GM21381 (cell line): ENCODE measurements around the gene DDT.
"Not testable (repeated sequence)": the region's sequence is repeated elsewhere in the genome, so short reads cannot be mapped to it uniquely, and the experiment has no call there.

Source experiments
- ATAC-seq: cut with Tn5 transposase; IDR thresholded peaks from one replicate; pipeline ENCODE4 v1.9.1; 2021; ENCODE audit warnings: mild to moderate bottlenecking, moderate library complexity; ENCODE audit not compliant: unreplicated experiment

DDT gene

GRCh38 chr22:23953485-23953884, 20.8 kb downstream of the DDT start:
- ATAC-seq, result not testable (repeated sequence)

GRCh38 chr22:23952794-23953405, 21.3 kb downstream of the DDT start:
- ATAC-seq, result not testable (repeated sequence)

GRCh38 chr22:23951383-23951782, 22.9 kb downstream of the DDT start:
- not testable (repeated sequence) for ATAC-seq

GRCh38 chr22:23949764-23950163, 24.5 kb downstream of the DDT start:
- ATAC-seq, result not testable (repeated sequence)

GRCh38 chr22:23947391-23947790, 26.9 kb downstream of the DDT start:
- ATAC-seq, result not testable (repeated sequence)

- ATAC-seq, result not testable (repeated sequence)
These were observed 34.1 kb downstream of the DDT start for GRCh38 chr22:23940166-23940565.

- ATAC-seq, result no peak
These were observed 35.3 kb downstream of the DDT start for GRCh38 chr22:23939017-23939357.

GRCh38 chr22:23938328-23939016, 35.8 kb downstream of the DDT start:
- ATAC-seq, result no peak

- no peak for ATAC-seq
These were observed 47.7 kb downstream of the DDT start for GRCh38 chr22:23926561-23926960.

- ATAC-seq, result no peak
These were observed 49.1 kb downstream of the DDT start for GRCh38 chr22:23925020-23925606.

- ATAC-seq, result no peak
These were observed 51.3 kb downstream of the DDT start for GRCh38 chr22:23922921-23923320.

- not testable (repeated sequence) for ATAC-seq
These were observed 52.5 kb downstream of the DDT start for GRCh38 chr22:23921586-23922201.
